ENCODE data around the gene AGAP1. TPM values are rescaled to one million over a fixed set of nuclear protein-coding genes. Genes with fewer than 3 reads are reported as not detected.

The AGAP1 gene
- polyA plus RNA-seq, 1 experiment: 12.4 TPM

DNA sequence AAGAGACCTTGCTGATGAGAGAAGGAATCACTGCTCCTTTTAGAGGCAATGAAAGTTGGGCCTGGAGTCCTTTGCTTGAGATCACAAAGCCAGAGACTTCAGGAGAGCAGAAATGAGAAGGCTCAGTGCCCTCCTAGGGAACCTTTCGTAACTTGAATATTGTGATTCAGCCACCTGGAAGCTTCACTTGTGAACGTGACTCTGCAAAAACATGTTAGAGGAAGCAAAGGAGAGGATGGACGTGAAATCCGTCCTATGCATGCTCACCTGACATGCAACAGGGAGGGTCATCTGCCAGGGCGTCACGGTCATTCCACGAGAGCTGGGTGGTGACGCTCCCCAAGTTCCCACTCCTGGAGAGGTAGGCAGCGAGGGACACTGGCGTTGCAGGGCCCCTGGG lies 243.6 kb downstream of the AGAP1 start:
- Histone ChIP-seq H3K9me3 (ENCODE audit: control insufficient read depth, insufficient read depth, low read length) (no peaks in the 10 kb centered on the region; the same call in 1 of the 2 replicates), H3K27me3 (ENCODE audit: control insufficient read depth, insufficient read depth, low read length) (no peaks in the 10 kb centered on the region), H3K4me3 (ENCODE audit: low read depth, low read length) (no peak overlapping the region), H3K27ac (ENCODE audit: low read depth, low read length) (no peak overlapping the region)
- ChIA-PET CTCF (interaction anchor here (4.9 kb wide), 1 partner anchor 9 kb away, joined by 41 read pairs; no protein-coding TSS in a partner anchor), POLR2A (no interaction called here)
- TF ChIP-seq, protein P1, sequence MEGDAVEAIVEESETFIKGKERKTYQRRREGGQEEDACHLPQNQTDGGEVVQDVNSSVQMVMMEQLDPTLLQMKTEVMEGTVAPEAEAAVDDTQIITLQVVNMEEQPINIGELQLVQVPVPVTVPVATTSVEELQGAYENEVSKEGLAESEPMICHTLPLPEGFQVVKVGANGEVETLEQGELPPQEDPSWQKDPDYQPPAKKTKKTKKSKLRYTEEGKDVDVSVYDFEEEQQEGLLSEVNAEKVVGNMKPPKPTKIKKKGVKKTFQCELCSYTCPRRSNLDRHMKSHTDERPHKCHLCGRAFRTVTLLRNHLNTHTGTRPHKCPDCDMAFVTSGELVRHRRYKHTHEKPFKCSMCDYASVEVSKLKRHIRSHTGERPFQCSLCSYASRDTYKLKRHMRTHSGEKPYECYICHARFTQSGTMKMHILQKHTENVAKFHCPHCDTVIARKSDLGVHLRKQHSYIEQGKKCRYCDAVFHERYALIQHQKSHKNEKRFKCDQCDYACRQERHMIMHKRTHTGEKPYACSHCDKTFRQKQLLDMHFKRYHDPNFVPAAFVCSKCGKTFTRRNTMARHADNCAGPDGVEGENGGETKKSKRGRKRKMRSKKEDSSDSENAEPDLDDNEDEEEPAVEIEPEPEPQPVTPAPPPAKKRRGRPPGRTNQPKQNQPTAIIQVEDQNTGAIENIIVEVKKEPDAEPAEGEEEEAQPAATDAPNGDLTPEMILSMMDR (IDR thresholded peaks at IDR 0.05; ENCODE audit: low read depth, low read length): no peak
- no peak for DNase-seq (ENCODE audit: low read depth, low spot score)

GRCh38 chr2:235737840-235738239 lies 244.0 kb downstream of the AGAP1 start:
- Histone ChIP-seq H3K4me3 (ENCODE audit: low read depth, low read length) (no peak overlapping the region), H3K27me3 (ENCODE audit: control insufficient read depth, insufficient read depth, low read length) (no peaks in the 10 kb centered on the region), H3K9me3 (ENCODE audit: control insufficient read depth, insufficient read depth, low read length) (no peaks in the 10 kb centered on the region; the same call in 1 of the 2 replicates), H3K27ac (ENCODE audit: low read depth, low read length) (no peak overlapping the region)
- ChIA-PET POLR2A (interaction anchor here (0.7 kb wide), 2 partner anchors 18 to 238 kb away, joined by 3 to 4 read pairs; no protein-coding TSS in a partner anchor), CTCF (interaction anchor here (4.9 kb wide), 1 partner anchor 8 kb away, joined by 41 read pairs; no protein-coding TSS in a partner anchor)
- TF ChIP-seq, protein P1 (IDR thresholded peaks at IDR 0.05; ENCODE audit: low read depth, low read length): no peak
- DNase-seq (ENCODE audit: low read depth, low spot score): no peak

- DNase-seq (ENCODE audit: low read depth, low spot score): no peak
- Histone ChIP-seq H3K4me3 (ENCODE audit: low read depth, low read length) (no peak overlapping the region), H3K27ac (ENCODE audit: low read depth, low read length) (no peak overlapping the region), H3K27me3 (ENCODE audit: control insufficient read depth, insufficient read depth, low read length) (no peaks in the 10 kb centered on the region), H3K9me3 (ENCODE audit: control insufficient read depth, insufficient read depth, low read length) (no peaks in the 10 kb centered on the region; the same call in 1 of the 2 replicates)
- CTCF ChIA-PET: interaction anchor here (9.6 kb wide), 1 partner anchor 144 kb away, joined by 375 read pairs; no protein-coding TSS in a partner anchor
- POLR2A ChIA-PET: no interaction called here
- TF ChIP-seq, protein P1 (IDR thresholded peaks at IDR 0.05; ENCODE audit: low read depth, low read length): no peak
Measured at GRCh38 chr2:235739704-235740415, 246.0 kb downstream of the AGAP1 start.

DNA sequence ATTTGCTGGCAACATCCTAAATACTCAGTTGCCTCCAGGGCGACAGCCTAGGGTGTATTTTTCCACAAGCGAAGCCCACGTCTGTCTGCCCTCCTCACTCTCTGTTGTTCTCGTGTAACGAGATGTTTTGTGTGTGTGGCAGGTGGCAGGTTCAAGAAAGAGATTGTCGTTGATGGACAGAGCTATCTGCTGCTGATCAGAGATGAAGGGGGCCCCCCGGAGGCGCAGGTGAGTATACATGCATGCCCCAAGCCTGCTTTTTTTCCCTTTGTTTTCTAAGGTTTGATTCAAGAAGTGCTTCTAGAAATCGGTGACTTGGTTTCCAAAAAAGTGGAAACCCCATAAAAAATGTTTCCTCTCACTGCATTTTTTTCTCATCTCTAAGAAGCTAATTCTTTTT lies 247.0 kb downstream of the AGAP1 start:
- H3K27me3 ChIP-seq (ENCODE audit: control insufficient read depth, insufficient read depth, low read length): no peaks in the 10 kb centered on the region
- no peak for DNase-seq (ENCODE audit: low read depth, low spot score)
- TF ChIP-seq, protein P1 (IDR thresholded peaks at IDR 0.05; ENCODE audit: low read depth, low read length): peak; percentile 35; the same call in 1 of the 2 replicates
- no peak overlapping the region for H3K4me3 ChIP-seq (ENCODE audit: low read depth, low read length)
- no peaks in the 10 kb centered on the region; the same call in 1 of the 2 replicates for H3K9me3 ChIP-seq (ENCODE audit: control insufficient read depth, insufficient read depth, low read length)
- CTCF ChIA-PET: interaction anchor here (1.0 to 9.6 kb wide), 3 partner anchors 9 to 145 kb away, joined by 4 to 375 read pairs (median 6); no protein-coding TSS in a partner anchor
- no peak overlapping the region for H3K27ac ChIP-seq (ENCODE audit: low read depth, low read length)
- POLR2A ChIA-PET: no interaction called here

DNA sequence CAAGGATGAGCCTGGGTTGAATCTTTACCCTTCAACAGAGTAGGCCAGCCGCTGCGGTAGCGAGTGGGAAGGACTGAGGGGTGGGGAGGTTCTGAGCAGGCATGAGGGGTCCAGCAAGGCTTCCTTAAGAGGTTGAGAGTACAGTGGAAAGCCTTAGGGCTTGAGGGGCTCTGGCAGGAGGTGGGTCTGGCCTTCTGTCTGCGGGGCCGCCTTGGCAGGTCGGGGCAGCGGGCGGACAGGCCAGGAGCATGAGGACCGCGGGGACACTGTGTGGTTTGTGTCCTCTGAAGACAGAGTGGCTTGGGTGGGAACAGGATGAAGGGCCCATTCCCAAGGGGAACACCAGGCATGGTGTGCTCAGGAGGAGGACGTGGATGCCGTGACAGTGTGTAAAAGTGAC lies 250.3 kb downstream of the AGAP1 start:
- H3K27me3 ChIP-seq (ENCODE audit: control insufficient read depth, insufficient read depth, low read length): no peaks in the 10 kb centered on the region
- H3K4me3 ChIP-seq (ENCODE audit: low read depth, low read length): no peak overlapping the region
- H3K9me3 ChIP-seq (ENCODE audit: control insufficient read depth, insufficient read depth, low read length): no peaks in the 10 kb centered on the region; the same call in 1 of the 2 replicates
- ChIA-PET POLR2A (no interaction called here), CTCF (interaction anchor here (9.6 kb wide), 1 partner anchor 148 kb away, joined by 375 read pairs; no protein-coding TSS in a partner anchor)
- H3K27ac ChIP-seq (ENCODE audit: low read depth, low read length): no peak overlapping the region
- TF ChIP-seq, protein P1 (IDR thresholded peaks at IDR 0.05; ENCODE audit: low read depth, low read length): no peak
- DNase-seq (ENCODE audit: low read depth, low spot score): no peak

Measured in AG04450 (cell line).